Transverse colon (tissue), 4 donors: Measurements from ENCODE around the gene GGA3. TPM values are rescaled to one million over a fixed set of nuclear protein-coding genes. Genes with fewer than 3 reads are reported as not detected.

Experiments used
- DNase-seq: peaks from one replicate; pipeline ENCODE4 v3.0.0-alpha.2; 2019
- H3K27ac ChIP-seq, 4 donors: fragments of 200-600 bp; sonication (generic); 2 replicates each; pipeline ENCODE4 v1.5.1; 2016 to 2018; ENCODE audit warnings: inconsistent platforms in 4 of 4
- H3K27me3 ChIP-seq: fragments of 200-600 bp; sonication (generic); 2 replicates; pipeline ENCODE4 v1.5.1; 2017; ENCODE audit warnings: inconsistent platforms
- H3K36me3 ChIP-seq, 4 donors: fragments of 200-600 bp; sonication (generic); 2 replicates each; pipeline ENCODE4 v1.5.1; 2017 to 2019; ENCODE audit warnings: inconsistent platforms in 4 of 4
- H3K4me1 ChIP-seq, 4 donors: fragments of 200-600 bp; sonication (generic); 2 replicates each; pipeline ENCODE4 v1.5.1; 2017 to 2020; ENCODE audit warnings: inconsistent platforms in 4 of 4
- H3K4me3 ChIP-seq, 4 donors: fragments of 200-600 bp; sonication (generic); 1 replicate in 1 of 4; 2 replicates in 3 of 4; pipeline versions ENCODE4 v1.5.1 to v1.6.1; 2017 to 2019; ENCODE audit warnings: inconsistent platforms in 4 of 4
- H3K9me3 ChIP-seq, 2 donors: fragments of 200-600 bp; sonication (generic); 2 replicates each; pipeline ENCODE4 v1.5.1; 2017 to 2019; ENCODE audit warnings: inconsistent platforms in 2 of 2
- EP300 ChIP-seq: sonication (generic); formaldehyde crosslinking; IDR thresholded peaks from one replicate; pipeline ENCODE4 v1.6.1; 2017; ENCODE audit warnings: antibody characterized with exemption, low read depth
- POLR2A ChIP-seq: fragments of 450-650 bp; IDR thresholded peaks from one replicate; pipeline ENCODE4 v1.6.1; 2016; ENCODE audit warnings: antibody characterized with exemption, mild to moderate bottlenecking, moderate library complexity
- POLR2AphosphoS5 ChIP-seq, 3 donors: sonication (generic); formaldehyde crosslinking; IDR thresholded peaks; one replicate each; pipeline ENCODE4 v1.6.1; 2016; ENCODE audit warnings: antibody characterized with exemption in 3 of 3
- WGBS, 2 donors: methylation state at CpG; one replicate each; pipeline ENCODE4 v1.1.5; 2018; ENCODE audit warnings: low coverage in 1 of 2; 5-methylcytosine and 5-hydroxymethylcytosine counted together
- in situ Hi-C, 4 donors: fragments of 200-750 bp; cut with MboI; loops; one replicate each; pipeline versions ENCODE4 v1.15.0 to v1.15.1; 2017; ENCODE audit warnings: low sequenced_read_pairs in 3 of 4, low pct_ligation_motif_present in 1 of 4, low pct_unique_long_range_greater_than_20kb in 1 of 4
- intact Hi-C: fragments of 100-400 bp; cut with DNase I; formaldehyde crosslinking; loops from one replicate; pipeline ENCODE4 v1.15.1; 2023; ENCODE audit warnings: low total_unique reads
- total RNA-seq, 4 donors: library from RNA; depleted of rRNA; stranded (reverse); fragments of >200 nt; gene quantifications; one replicate each; pipeline ENCODE4 v1.1.0, GENCODE V29; 2016
- TF ChIP-seq, protein P1 (sequence below), 5 experiments: fragments of 200-600 bp in 3 of 5; fragments of 450-650 bp in 2 of 5; sonication (generic) in 3 of 5; IDR thresholded peaks; 1 replicate in 2 of 5; 2 replicates in 3 of 5; pipeline ENCODE4 v1.5.1; 2016 to 2017; ENCODE audit warnings: antibody characterized with exemption in 5 of 5, inconsistent platforms in 3 of 5, mild to moderate bottlenecking in 2 of 5, moderate library complexity in 1 of 5

Gene GGA3
- total RNA-seq, 4 donors from 2014 or later: 36.2 to 134 (median 59.0) TPM

DNA sequence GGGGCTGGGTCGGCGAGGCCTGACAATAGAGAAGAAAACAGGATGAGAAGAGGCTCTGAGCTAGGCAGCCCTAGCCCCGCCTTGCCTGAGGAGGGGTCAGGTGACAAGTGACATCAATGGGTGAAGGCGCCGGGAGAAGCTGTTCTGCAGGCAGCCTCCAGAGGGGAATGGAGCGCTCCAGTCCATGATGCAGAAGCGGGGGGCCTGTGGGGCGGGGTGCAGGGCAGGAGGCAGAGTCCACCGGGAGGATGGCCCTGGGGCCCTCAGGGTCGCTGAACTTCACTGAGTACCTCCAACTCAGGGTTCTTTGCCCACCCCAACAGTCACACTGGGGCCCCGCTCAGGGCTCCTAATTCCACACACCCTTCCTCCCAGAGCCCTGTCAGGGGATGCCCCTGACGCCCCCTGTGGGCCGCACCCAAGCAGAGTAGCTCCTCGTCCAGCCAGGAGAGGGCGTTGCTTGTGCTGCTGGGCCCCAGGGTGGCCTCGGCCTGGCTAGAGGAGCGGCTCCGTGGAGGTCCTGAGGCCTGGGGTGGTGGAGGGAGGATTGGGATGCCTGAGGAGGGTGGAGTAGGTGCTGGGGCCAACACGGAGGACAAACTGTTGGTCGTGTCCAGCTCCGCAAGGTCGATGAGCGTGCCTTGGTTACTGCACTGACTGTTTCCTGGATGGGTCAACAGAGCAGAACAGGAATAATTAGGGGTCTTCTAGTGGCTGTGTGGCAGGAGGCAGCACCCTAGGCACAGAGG is 20.8 kb downstream of the GGA3 start:
- Histone ChIP-seq H3K27ac (no peak overlapping the region), H3K9me3 (no peaks in the 10 kb centered on the region), H3K4me3 (no peak overlapping the region), H3K27me3 (no peaks in the 10 kb centered on the region), H3K4me1 (no peaks in the 10 kb centered on the region), H3K36me3 (peaks cover 0 to 59% (median 17%) of the 10 kb centered on the region in 4 donors)
- 63% methylated on average over 22 of the region's 23 CpGs; no CpG with 5 or more reads in 1 of the 2 donors for WGBS, 2 donors
- intact Hi-C loops (no loop called here), in situ Hi-C loops (no loop called here)
- no peak for DNase-seq
- TF ChIP-seq, protein P1, sequence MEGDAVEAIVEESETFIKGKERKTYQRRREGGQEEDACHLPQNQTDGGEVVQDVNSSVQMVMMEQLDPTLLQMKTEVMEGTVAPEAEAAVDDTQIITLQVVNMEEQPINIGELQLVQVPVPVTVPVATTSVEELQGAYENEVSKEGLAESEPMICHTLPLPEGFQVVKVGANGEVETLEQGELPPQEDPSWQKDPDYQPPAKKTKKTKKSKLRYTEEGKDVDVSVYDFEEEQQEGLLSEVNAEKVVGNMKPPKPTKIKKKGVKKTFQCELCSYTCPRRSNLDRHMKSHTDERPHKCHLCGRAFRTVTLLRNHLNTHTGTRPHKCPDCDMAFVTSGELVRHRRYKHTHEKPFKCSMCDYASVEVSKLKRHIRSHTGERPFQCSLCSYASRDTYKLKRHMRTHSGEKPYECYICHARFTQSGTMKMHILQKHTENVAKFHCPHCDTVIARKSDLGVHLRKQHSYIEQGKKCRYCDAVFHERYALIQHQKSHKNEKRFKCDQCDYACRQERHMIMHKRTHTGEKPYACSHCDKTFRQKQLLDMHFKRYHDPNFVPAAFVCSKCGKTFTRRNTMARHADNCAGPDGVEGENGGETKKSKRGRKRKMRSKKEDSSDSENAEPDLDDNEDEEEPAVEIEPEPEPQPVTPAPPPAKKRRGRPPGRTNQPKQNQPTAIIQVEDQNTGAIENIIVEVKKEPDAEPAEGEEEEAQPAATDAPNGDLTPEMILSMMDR (IDR thresholded peaks at IDR 0.05): peak; percentile 17 to 49 (median 31)
- no peak for TF ChIP-seq POLR2AphosphoS5 (IDR thresholded peaks at IDR 0.05)

DNA sequence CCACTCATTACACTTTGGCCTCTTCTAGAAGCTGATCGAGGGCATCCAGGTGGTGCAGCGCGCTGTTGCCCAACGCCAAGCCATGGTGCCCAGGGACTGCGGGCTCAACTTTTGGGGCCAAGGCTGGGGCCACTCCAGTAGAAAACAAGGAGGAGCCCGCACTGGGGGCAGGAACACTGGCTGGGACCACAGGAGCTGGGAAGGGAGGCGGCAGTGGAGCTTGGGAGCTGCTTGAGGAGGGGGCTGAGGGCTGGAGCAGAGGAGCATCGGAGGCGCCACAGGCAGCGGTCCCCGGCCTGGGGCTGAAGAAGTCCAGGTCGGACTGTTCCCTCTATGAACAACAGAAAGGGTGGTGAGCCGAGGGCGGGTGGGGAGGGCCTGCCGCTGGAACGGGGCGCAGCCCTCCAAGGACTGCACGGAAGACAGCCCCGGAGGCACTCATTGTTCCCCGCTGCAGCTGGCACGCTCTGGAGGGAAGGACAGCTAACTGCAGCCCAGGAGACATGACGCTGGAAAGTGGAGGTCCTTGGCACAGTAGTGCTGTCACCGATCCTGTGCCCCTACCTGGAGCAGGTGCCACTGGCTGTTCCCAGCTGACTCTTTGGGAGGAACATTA is 21.5 kb downstream of the GGA3 start:
- Histone ChIP-seq H3K4me3 (no peak overlapping the region), H3K36me3 (peaks cover 0 to 57% (median 17%) of the 10 kb centered on the region in 4 donors), H3K27ac (no peak overlapping the region), H3K4me1 (no peaks in the 10 kb centered on the region), H3K9me3 (no peaks in the 10 kb centered on the region), H3K27me3 (no peaks in the 10 kb centered on the region)
- no peak for TF ChIP-seq POLR2A
- no peak for TF ChIP-seq POLR2AphosphoS5 (IDR thresholded peaks at IDR 0.05)
- no peak for TF ChIP-seq EP300
- TF ChIP-seq, protein P1 (IDR thresholded peaks at IDR 0.05): no peak
- intact Hi-C loops (no loop called here), in situ Hi-C loops (no loop called here)
- 94 to 97% methylated on average over 5 to 23 of the region's 23 CpGs for WGBS, 2 donors
- no peak for DNase-seq

DNA sequence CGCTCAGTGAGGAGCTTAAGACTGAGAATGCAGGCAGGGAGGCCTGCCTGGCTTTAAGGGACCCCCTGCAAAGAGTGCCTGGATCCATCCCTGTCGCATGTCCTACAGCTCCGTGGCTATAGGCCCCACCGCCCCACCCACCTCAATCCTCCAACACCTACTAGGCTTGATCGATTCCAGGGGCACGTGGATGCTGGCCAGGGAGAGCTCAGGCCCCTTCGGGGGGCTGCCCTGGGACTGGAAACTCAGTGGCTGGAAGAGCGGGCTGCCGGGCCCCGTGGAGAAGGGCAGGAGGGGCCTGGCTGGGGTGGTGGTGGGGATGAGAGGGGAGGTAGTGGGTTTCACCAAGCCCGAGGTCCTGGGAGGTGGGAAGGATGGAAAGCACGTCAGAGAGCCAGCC is 22.2 kb downstream of the GGA3 start:
- DNase-seq: no peak
- H3K27me3 ChIP-seq: no peaks in the 10 kb centered on the region
- H3K4me1 ChIP-seq: no peaks in the 10 kb centered on the region
- H3K4me3 ChIP-seq: no peak overlapping the region
- in situ Hi-C loops (no loop called here), intact Hi-C loops (no loop called here)
- TF ChIP-seq, protein P1 (IDR thresholded peaks at IDR 0.05): no peak
- TF ChIP-seq POLR2AphosphoS5 (IDR thresholded peaks at IDR 0.05) (no peak), POLR2A (no peak)
- peaks cover 0 to 54% (median 21%) of the 10 kb centered on the region in 4 donors for H3K36me3 ChIP-seq
- H3K27ac ChIP-seq: no peak overlapping the region
- 90% methylated on average over 8 of the region's 12 CpGs; no CpG with 5 or more reads in 1 of the 2 donors for WGBS, 2 donors
- H3K9me3 ChIP-seq: no peaks in the 10 kb centered on the region

DNA sequence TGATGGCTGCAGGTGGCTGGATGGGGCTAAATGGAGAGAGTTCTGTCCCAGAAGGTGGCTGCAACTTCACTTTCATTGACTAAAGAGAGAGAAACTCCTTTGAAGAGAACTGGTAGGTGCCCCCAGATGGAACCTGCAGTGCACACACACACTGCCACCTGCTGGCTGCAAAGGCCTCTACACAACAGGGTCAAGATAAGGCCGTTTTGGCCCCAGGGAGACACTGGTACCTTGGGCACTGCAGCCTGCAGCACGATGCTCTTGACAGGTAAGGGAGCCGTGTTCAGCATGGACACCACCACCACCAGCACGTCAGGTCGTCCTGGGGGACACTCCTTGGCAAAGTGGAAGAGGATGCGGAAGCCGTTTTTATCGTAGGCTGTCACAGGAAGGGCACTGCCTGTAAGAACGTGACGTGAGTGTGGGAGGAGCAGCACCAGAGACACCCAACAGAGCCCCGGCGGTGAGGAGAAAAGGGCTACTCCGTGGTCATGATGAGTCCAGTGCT is 22.7 kb downstream of the GGA3 start:
- no peak for TF ChIP-seq POLR2A
- TF ChIP-seq, protein P1 (IDR thresholded peaks at IDR 0.05): peak; percentile 74 to 85 (median 77)
- intact Hi-C loops: no loop called here
- peaks cover 0 to 50% (median 22%) of the 10 kb centered on the region in 4 donors for H3K36me3 ChIP-seq

More for the DNA sequence above, 22.7 kb downstream of the GGA3 start:
- H3K9me3 ChIP-seq: no peaks in the 10 kb centered on the region
- in situ Hi-C loops: no loop called here
- no peak overlapping the region for H3K27ac ChIP-seq
- peak; percentile 61 for DNase-seq
- H3K27me3 ChIP-seq: no peaks in the 10 kb centered on the region
- no peaks in the 10 kb centered on the region for H3K4me1 ChIP-seq
- 67% methylated on average over 13 of the region's 13 CpGs; no CpG with 5 or more reads in 1 of the 2 donors for WGBS, 2 donors
- no peak overlapping the region for H3K4me3 ChIP-seq
